Spinal cord (tissue), 10 donors: ENCODE data around the gene IL2RG. TPM values are rescaled to one million over a fixed set of nuclear protein-coding genes. Genes with fewer than 3 reads are reported as not detected.

Experiments
- DNase-seq, 6 donors: peaks; one replicate each; pipeline versions ENCODE4 v3.0.0 to v3.0.0-alpha.2; 2013 to 2015; ENCODE audit warnings: low spot score in 6 of 6, low read depth in 4 of 6
- H3K27ac ChIP-seq: one replicate; pipeline ENCODE4 v1.5.1; 2013; ENCODE audit warnings: low read depth, low read length, control low read depth
- H3K27me3 ChIP-seq: one replicate; pipeline ENCODE4 v1.6.1; 2013; ENCODE audit warnings: low read length; ENCODE audit not compliant: control insufficient read depth, insufficient read depth
- H3K36me3 ChIP-seq: one replicate; pipeline ENCODE4 v1.6.1; 2013; ENCODE audit warnings: low read length; ENCODE audit not compliant: control insufficient read depth, insufficient read depth
- H3K4me1 ChIP-seq: one replicate; pipeline ENCODE4 v1.6.1; 2013; ENCODE audit warnings: low read length; ENCODE audit not compliant: control insufficient read depth, insufficient read depth
- H3K4me3 ChIP-seq: one replicate; pipeline ENCODE4 v1.5.1; 2013; ENCODE audit warnings: low read depth, low read length, control low read depth
- H3K9me3 ChIP-seq: one replicate; pipeline ENCODE4 v1.6.1; 2013; ENCODE audit warnings: low read length; ENCODE audit not compliant: control insufficient read depth, insufficient read depth
- WGBS: methylation state at CpG from one replicate; pipeline ENCODE4 v1.1.5; 2013; ENCODE audit warnings: missing lambda C conversion rate; ENCODE audit not compliant: insufficient coverage; 5-methylcytosine and 5-hydroxymethylcytosine counted together
- polyA plus RNA-seq, 2 donors: library from polyadenylated mRNA; unstranded; fragments of 120-200 nt; gene quantifications; one replicate each; pipeline ENCODE4 v1.2.1, GENCODE V29; 2013; ENCODE audit not compliant: insufficient read length in 2 of 2
- total RNA-seq, 2 donors: library from RNA; depleted of rRNA in 1 of 2; stranded (reverse); fragments of 120-200 nt in 1 of 2; fragments of >200 nt in 1 of 2; gene quantifications; one replicate each; pipeline versions ENCODE4 v1.2.3 to v1.2.4, GENCODE V29; 2013 to 2014
- donor health status: healthy.

The IL2RG gene
- total and polyA plus RNA-seq, 4 donors, result 0.22 to 4.5 (median 0.94) TPM

DNA sequence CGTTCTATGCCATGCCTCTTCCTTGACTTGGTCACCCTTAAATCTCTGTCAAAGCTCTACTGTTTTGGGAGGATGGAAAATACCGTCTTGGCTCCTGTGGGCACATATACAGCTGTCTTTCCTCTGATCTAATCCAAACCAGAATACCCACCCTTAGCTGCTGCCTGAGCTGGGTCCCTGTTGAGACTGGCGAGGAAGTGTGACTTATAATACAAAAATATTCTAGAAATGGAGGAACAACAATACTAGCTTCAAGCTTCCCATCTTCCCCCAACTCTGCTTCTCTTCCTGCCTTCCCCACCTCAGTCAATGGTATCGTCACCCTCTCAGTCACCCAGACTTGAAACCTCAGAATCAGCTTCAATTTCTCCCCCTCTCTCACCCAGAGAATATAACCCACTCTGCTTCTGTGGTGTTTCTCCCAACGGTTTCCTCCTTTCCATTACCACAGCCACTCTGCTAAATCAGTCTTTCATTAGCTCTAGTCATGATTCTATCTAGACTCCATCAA is 599 bp upstream of the IL2RG start:
- no peaks in the 10 kb centered on the region for H3K36me3 ChIP-seq
- WGBS, result 67% methylated on average over 3 of the region's 5 CpGs
- no peaks in the 10 kb centered on the region for H3K9me3 ChIP-seq
- no peaks in the 10 kb centered on the region for H3K27me3 ChIP-seq
- DNase-seq, result no peak
- H3K4me3 ChIP-seq, result no peak overlapping the region
- H3K27ac ChIP-seq, result no peak overlapping the region
- no peaks in the 10 kb centered on the region for H3K4me1 ChIP-seq

DNA sequence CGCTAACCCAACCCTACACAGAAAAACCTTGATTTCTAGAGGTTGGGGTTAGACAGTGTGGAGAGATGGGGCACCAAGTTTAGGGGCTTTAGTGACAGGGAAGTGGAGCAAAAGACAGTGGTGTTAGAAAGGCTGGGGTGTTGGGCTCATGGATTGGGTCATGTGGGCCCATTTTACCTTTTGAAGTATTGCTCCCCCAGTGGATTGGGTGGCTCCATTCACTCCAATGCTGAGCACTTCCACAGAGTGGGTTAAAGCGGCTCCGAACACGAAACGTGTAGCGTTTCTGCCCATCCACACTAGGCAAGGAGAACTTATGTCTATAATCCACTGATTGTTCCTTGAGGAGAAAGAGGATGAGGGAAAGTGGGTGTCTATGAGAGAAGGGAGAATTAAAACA is 2.3 kb downstream of the IL2RG start:
- H3K4me1 ChIP-seq, result no peaks in the 10 kb centered on the region
- DNase-seq, result no peak
- no peak overlapping the region for H3K27ac ChIP-seq
- no CpG with 5 or more reads among the region's 6 CpGs for WGBS
- no peaks in the 10 kb centered on the region for H3K27me3 ChIP-seq
- no peaks in the 10 kb centered on the region for H3K36me3 ChIP-seq
- no peaks in the 10 kb centered on the region for H3K9me3 ChIP-seq
- no peak overlapping the region for H3K4me3 ChIP-seq

DNA sequence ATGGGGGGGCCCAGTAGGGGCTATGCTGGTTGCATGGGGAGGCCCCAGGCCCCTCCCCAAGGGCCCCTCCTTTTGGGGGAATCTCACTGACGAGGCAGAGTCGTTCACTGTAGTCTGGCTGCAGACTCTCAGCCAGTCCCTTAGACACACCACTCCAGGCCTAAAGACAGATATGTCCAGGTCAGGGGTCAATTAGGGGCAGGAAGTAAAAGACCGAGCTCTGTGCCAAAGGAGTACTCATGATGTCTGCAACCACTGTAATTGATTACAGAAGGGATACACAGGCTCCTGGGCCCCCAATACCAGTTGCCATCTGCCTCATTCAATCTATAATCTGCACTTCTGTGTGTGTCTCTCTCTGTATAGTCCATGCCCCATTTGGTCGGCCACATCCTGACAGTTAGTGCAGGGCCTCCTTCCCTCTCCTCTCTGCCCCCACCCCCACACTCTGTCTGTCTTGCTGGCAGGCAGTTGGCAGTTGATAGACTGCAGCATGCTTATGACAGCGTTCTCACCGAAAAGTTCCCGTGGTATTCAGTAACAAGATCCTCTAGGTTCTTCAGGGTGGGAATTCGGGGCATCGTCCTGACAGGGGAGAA is 3.5 kb downstream of the IL2RG start:
- no peak overlapping the region for H3K4me3 ChIP-seq
- DNase-seq, result no peak
- H3K36me3 ChIP-seq, result no peaks in the 10 kb centered on the region
- WGBS, result 41% methylated on average over 5 of the region's 9 CpGs
- H3K4me1 ChIP-seq, result peaks cover 9% of the 10 kb centered on the region
- no peak overlapping the region for H3K27ac ChIP-seq
- H3K9me3 ChIP-seq, result no peaks in the 10 kb centered on the region
- no peaks in the 10 kb centered on the region for H3K27me3 ChIP-seq

DNA sequence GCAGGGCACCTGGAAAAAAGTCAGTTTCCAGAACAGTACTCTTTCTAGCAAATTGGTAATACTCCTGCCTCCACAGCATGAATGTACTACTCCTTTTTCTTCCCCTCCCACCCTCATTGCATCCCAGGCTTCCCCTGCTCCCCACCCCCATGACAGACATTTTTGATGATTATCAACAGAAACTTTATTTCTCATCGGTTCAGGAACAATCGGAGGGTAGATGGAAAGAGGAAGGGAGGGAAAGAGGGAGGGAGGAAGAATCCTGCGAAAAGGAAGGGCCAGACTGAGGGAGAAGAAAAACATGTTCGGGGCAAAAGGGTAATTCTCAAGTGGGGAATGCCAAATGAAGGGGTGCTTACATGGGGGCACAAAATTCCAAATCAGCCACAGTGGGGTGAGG is 4.1 kb downstream of the IL2RG start:
- Histone ChIP-seq H3K27me3 (no peaks in the 10 kb centered on the region), H3K27ac (no peak overlapping the region)
- WGBS, result 76% methylated on average over 4 of the region's 4 CpGs

DNA sequence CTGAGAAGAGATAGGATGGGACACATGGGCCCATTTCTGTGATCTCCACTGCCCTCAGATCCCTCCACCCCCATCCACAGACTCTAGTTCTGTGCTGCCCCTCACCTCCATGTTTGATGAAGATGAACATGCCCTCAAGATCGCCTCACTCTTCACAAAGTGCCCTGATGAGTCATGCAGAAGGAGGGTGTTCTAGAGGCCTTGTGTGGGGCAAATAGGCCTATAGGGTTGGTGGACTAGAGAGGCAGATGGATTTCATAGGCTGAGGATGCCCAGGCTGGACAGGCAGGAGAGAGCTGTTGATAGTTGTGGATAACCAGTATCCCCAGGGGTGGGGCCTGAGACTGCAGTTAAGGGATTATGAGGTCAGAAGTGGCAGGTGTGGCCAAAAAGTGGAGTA is 5.0 kb downstream of the IL2RG start, which contains the start of gene CXorf65:
TSS of gene CXorf65 (minus strand) at position 314 of the 400 bp plus-strand sequence. CDS start at position 130, 184 bp downstream.
- Histone ChIP-seq H3K4me3 (no peak within 1 kb of the TSS), H3K27ac (no peak within 1 kb of the TSS), H3K9me3 (no peaks in the 10 kb centered on the region), H3K4me1 (peaks cover 10% of the 10 kb centered on the region), H3K36me3 (peaks cover 1% of the 10 kb centered on the region), H3K27me3 (no peaks in the 10 kb centered on the region)
- no CpG with 5 or more reads among the region's 1 CpG for WGBS
- DNase-seq, result no peak

More for the DNA sequence above, 4.1 kb downstream of the IL2RG start:
- no peak for DNase-seq
- Histone ChIP-seq H3K4me3 (no peak overlapping the region), H3K9me3 (no peaks in the 10 kb centered on the region), H3K4me1 (peaks cover 10% of the 10 kb centered on the region), H3K36me3 (no peaks in the 10 kb centered on the region)

DNA sequence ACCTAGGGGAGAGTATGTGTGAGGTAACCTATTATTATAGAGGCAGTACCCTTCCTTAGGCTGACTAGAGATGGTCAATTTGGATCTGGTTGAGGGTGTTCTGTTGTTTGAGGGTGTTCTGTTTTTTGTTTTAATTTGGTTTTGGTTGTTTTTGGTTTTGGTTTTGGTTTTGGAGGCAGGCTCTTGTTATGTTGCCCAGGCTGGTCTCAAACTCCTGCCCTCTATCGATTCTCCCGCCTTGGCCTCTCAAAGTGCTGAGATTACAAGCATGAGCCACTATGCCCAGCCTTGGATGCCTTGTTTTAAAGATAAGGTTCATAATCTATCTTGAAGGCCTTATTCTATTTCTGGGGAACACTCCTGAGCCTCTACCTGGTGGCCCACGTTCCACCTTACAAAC is 5.7 kb downstream of the IL2RG start:
- no peak for DNase-seq
- H3K4me3 ChIP-seq, result no peak overlapping the region
- no peaks in the 10 kb centered on the region for H3K27me3 ChIP-seq
- no peak overlapping the region for H3K27ac ChIP-seq
- peaks cover 7% of the 10 kb centered on the region for H3K36me3 ChIP-seq
- H3K9me3 ChIP-seq, result no peaks in the 10 kb centered on the region
- peaks cover 10% of the 10 kb centered on the region for H3K4me1 ChIP-seq
- WGBS, result 86% methylated on average over 3 of the region's 3 CpGs

DNA sequence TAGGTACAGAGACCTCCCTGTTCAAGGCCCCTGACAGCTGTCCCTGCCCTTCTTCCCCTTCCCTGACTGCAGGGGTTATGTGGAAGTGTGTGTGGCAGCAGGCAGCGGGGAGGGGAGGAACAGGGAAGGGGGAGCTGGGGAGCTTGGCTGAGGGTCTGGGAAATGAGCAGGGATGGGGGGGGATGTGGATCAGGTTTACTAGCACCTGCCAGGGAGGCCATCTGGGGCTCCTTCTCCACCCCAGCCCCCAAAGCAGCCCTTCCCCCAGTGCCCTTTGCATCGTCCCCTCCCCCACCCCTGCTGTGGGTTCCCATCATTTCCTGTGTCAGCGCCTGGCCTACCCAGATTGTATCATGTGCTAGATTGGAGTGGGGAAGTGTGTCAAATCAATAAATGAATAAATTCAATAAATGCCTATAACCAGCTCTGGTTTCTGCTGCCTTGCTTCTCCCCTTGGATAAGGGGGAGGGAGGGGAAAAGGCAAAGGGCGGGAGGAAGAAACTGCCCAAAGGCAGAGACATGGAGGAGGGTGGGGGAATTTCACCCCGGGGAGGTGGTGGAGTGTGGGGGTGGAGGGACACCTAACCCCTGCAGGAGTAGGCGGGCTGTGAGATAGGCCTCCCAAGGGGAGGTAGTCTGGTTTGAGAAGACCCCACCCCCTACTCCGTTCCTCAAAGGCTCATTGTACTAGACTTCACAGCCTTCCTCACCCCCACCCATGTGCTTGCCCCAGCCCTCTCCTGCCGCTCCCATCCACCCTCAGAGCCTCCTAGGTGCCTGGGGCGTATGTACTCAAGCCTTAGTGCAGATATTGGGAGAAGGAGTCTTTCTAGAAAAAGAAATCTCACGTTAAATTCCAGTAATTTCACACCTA is 8.0 kb downstream of the IL2RG start:
- Histone ChIP-seq H3K9me3 (no peaks in the 10 kb centered on the region), H3K4me1 (peaks cover 14% of the 10 kb centered on the region), H3K4me3 (no peak overlapping the region), H3K27ac (peak overlapping the region; percentile 27), H3K36me3 (peaks cover 9% of the 10 kb centered on the region), H3K27me3 (no peaks in the 10 kb centered on the region)
- WGBS, result 67% methylated on average over 1 of the region's 10 CpGs
- peak in 2 of 6 donors; percentile 38 to 49 for DNase-seq

DNA sequence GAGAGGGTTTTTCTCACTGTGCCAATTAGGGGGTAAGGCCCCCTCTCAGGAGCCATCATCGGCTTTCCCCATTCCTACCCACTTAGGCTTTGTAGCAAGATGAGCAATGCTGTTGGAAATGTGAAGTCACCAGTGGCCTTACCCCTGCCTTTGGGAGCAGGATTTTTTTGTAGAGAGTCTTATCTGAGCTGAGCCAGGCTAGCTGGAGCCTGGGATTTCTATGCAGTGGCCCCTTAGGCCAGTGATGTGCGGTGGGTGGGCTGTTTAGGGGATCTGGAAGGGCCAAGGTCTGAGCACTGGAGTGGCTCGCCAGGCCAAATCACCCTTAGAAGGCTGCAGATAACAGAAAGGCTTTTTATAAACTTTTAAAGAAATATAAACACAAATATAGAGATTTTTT is 9.1 kb downstream of the IL2RG start:
- no peak for DNase-seq
- H3K27ac ChIP-seq, result no peak overlapping the region

DNA sequence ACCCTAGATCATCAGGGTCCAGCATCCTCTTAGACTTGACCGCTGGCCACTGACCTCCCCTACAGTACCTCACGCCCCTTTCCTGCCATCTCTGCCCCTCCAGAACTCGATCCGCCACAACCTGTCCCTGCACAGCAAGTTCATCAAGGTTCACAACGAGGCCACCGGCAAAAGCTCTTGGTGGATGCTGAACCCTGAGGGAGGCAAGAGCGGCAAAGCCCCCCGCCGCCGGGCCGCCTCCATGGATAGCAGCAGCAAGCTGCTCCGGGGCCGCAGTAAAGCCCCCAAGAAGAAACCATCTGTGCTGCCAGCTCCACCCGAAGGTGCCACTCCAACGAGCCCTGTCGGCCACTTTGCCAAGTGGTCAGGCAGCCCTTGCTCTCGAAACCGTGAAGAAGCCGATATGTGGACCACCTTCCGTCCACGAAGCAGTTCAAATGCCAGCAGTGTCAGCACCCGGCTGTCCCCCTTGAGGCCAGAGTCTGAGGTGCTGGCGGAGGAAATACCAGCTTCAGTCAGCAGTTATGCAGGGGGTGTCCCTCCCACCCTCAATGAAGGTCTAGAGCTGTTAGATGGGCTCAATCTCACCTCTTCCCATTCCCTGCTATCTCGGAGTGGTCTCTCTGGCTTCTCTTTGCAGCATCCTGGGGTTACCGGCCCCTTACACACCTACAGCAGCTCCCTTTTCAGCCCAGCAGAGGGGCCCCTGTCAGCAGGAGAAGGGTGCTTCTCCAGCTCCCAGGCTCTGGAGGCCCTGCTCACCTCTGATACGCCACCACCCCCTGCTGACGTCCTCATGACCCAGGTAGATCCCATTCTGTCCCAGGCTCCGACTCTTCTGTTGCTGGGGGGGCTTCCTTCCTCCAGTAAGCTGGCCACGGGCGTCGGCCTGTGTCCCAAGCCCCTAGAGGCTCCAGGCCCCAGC is 10.5 kb downstream of the IL2RG start:
- H3K4me1 ChIP-seq, result peaks cover 22% of the 10 kb centered on the region
- H3K27ac ChIP-seq, result no peak overlapping the region
- no peaks in the 10 kb centered on the region for H3K9me3 ChIP-seq
- 59% methylated on average over 30 of the region's 31 CpGs for WGBS
- no peak for DNase-seq
- no peak overlapping the region for H3K4me3 ChIP-seq
- peaks cover 9% of the 10 kb centered on the region for H3K36me3 ChIP-seq
- no peaks in the 10 kb centered on the region for H3K27me3 ChIP-seq

More for the DNA sequence above, 9.1 kb downstream of the IL2RG start:
- 14% methylated on average over 1 of the region's 3 CpGs for WGBS
- Histone ChIP-seq H3K27me3 (no peaks in the 10 kb centered on the region), H3K4me1 (peaks cover 14% of the 10 kb centered on the region), H3K4me3 (no peak overlapping the region), H3K9me3 (no peaks in the 10 kb centered on the region), H3K36me3 (peaks cover 9% of the 10 kb centered on the region)
